Activated naive CD8-positive, alpha-beta T cell treated with anti-CD3 and anti-CD28 coated beads for 36 hours (primary cell): ENCODE data around the gene SPG21. TPM values are rescaled to one million over a fixed set of nuclear protein-coding genes. Genes with fewer than 3 reads are reported as not detected.

Source experiments
- DNase-seq: peaks from one replicate; pipeline ENCODE4 v3.0.0; 2021
- H3K27ac Mint-ChIP-seq: one replicate; pipeline ENCODE4 v1.8.0; 2022; ENCODE audit warnings: mild to moderate bottlenecking, moderate library complexity, mixed read lengths
- H3K27me3 Mint-ChIP-seq: one replicate; pipeline ENCODE4 v1.8.0; 2022; ENCODE audit warnings: mild to moderate bottlenecking, mixed read lengths
- H3K36me3 Mint-ChIP-seq: one replicate; pipeline ENCODE4 v1.8.0; 2021; ENCODE audit warnings: mild to moderate bottlenecking, mixed read lengths
- H3K4me1 Mint-ChIP-seq: one replicate; pipeline ENCODE4 v1.8.0; 2021; ENCODE audit warnings: mixed read lengths
- H3K4me3 Mint-ChIP-seq: one replicate; pipeline ENCODE4 v1.8.0; 2022; ENCODE audit warnings: mild to moderate bottlenecking, moderate library complexity, mixed read lengths
- H3K9me3 Mint-ChIP-seq: one replicate; pipeline ENCODE4 v1.8.0; 2022; ENCODE audit warnings: mixed read lengths
- total RNA-seq, 2 experiments: library from RNA; stranded (reverse); gene quantifications; one replicate each; pipeline ENCODE4 v1.2.3, GENCODE V29; 2021

Gene SPG21
- total RNA-seq, 2 experiments from 2014 or later, result 69.2 to 73.3 TPM

GRCh38 chr15:64969401-64969800, 20.3 kb downstream of the SPG21 start:
- DNase-seq, result no peak
- no peaks in the 10 kb centered on the region for H3K9me3 Mint-ChIP-seq

GRCh38 chr15:64961013-64961412, 28.7 kb downstream of the SPG21 start:
- Mint-ChIP-seq H3K36me3 (peaks cover 23% of the 10 kb centered on the region), H3K4me3 (no peak overlapping the region)

More at GRCh38 chr15:64969401-64969800, 20.3 kb downstream of the SPG21 start:
- H3K4me1 Mint-ChIP-seq, result no peaks in the 10 kb centered on the region
- no peak overlapping the region for H3K27ac Mint-ChIP-seq
- no peak overlapping the region for H3K4me3 Mint-ChIP-seq
- H3K27me3 Mint-ChIP-seq, result no peaks in the 10 kb centered on the region
- H3K36me3 Mint-ChIP-seq, result peaks cover 13% of the 10 kb centered on the region

GRCh38 chr15:64960153-64960552, 29.6 kb downstream of the SPG21 start:
- H3K27ac Mint-ChIP-seq, result no peak overlapping the region
- H3K27me3 Mint-ChIP-seq, result no peaks in the 10 kb centered on the region
- H3K9me3 Mint-ChIP-seq, result no peaks in the 10 kb centered on the region
- DNase-seq, result no peak
- H3K4me3 Mint-ChIP-seq, result no peak overlapping the region
- peaks cover 25% of the 10 kb centered on the region for H3K36me3 Mint-ChIP-seq
- no peaks in the 10 kb centered on the region for H3K4me1 Mint-ChIP-seq

More at GRCh38 chr15:64961013-64961412, 28.7 kb downstream of the SPG21 start:
- no peak for DNase-seq
- H3K27ac Mint-ChIP-seq, result no peak overlapping the region
- no peaks in the 10 kb centered on the region for H3K4me1 Mint-ChIP-seq
- no peaks in the 10 kb centered on the region for H3K9me3 Mint-ChIP-seq
- no peaks in the 10 kb centered on the region for H3K27me3 Mint-ChIP-seq

GRCh38 chr15:64959128-64959527, 30.6 kb downstream of the SPG21 start:
- no peak for DNase-seq
- H3K4me1 Mint-ChIP-seq, result no peaks in the 10 kb centered on the region
- no peaks in the 10 kb centered on the region for H3K27me3 Mint-ChIP-seq
- peaks cover 29% of the 10 kb centered on the region for H3K36me3 Mint-ChIP-seq
- no peak overlapping the region for H3K27ac Mint-ChIP-seq
- H3K9me3 Mint-ChIP-seq, result no peaks in the 10 kb centered on the region
- H3K4me3 Mint-ChIP-seq, result no peak overlapping the region

- Mint-ChIP-seq H3K4me3 (no peak overlapping the region), H3K27ac (peak overlapping the region; percentile 18), H3K4me1 (peaks cover 5% of the 10 kb centered on the region), H3K36me3 (peaks cover 10% of the 10 kb centered on the region), H3K27me3 (no peaks in the 10 kb centered on the region), H3K9me3 (no peaks in the 10 kb centered on the region)
- no peak for DNase-seq
These were observed 35.3 kb downstream of the SPG21 start for GRCh38 chr15:64954395-64954794.

GRCh38 chr15:64951777-64952418, 37.8 kb downstream of the SPG21 start:
- DNase-seq, result no peak
- no peak overlapping the region for H3K27ac Mint-ChIP-seq
- no peaks in the 10 kb centered on the region for H3K27me3 Mint-ChIP-seq
- peaks cover 5% of the 10 kb centered on the region for H3K4me1 Mint-ChIP-seq
- H3K4me3 Mint-ChIP-seq, result no peak overlapping the region
- H3K36me3 Mint-ChIP-seq, result peaks cover 10% of the 10 kb centered on the region
- no peaks in the 10 kb centered on the region for H3K9me3 Mint-ChIP-seq

GRCh38 chr15:64950888-64951287, 38.8 kb downstream of the SPG21 start:
- Mint-ChIP-seq H3K4me1 (peaks cover 5% of the 10 kb centered on the region), H3K9me3 (no peaks in the 10 kb centered on the region), H3K4me3 (no peak overlapping the region), H3K36me3 (peaks cover 10% of the 10 kb centered on the region), H3K27ac (peak overlapping the region; percentile 4), H3K27me3 (no peaks in the 10 kb centered on the region)
- no peak for DNase-seq

GRCh38 chr15:64949383-64950186, 40.1 kb downstream of the SPG21 start:
- no peak for DNase-seq
- no peak overlapping the region for H3K4me3 Mint-ChIP-seq
- peaks cover 4% of the 10 kb centered on the region for H3K36me3 Mint-ChIP-seq
- no peaks in the 10 kb centered on the region for H3K27me3 Mint-ChIP-seq
- peaks cover 5% of the 10 kb centered on the region for H3K4me1 Mint-ChIP-seq
- H3K27ac Mint-ChIP-seq, result no peak overlapping the region
- no peaks in the 10 kb centered on the region for H3K9me3 Mint-ChIP-seq

- H3K4me1 Mint-ChIP-seq, result peaks cover 5% of the 10 kb centered on the region
- H3K9me3 Mint-ChIP-seq, result no peaks in the 10 kb centered on the region
- no peak for DNase-seq
- H3K36me3 Mint-ChIP-seq, result peaks cover 2% of the 10 kb centered on the region
- no peaks in the 10 kb centered on the region for H3K27me3 Mint-ChIP-seq
- no peak overlapping the region for H3K4me3 Mint-ChIP-seq
- no peak overlapping the region for H3K27ac Mint-ChIP-seq
These were observed 40.8 kb downstream of the SPG21 start for GRCh38 chr15:64948916-64949315.

GRCh38 chr15:64947211-64947610, 42.5 kb downstream of the SPG21 start:
- Mint-ChIP-seq H3K9me3 (no peaks in the 10 kb centered on the region), H3K27me3 (no peaks in the 10 kb centered on the region), H3K27ac (no peak overlapping the region), H3K4me3 (no peak overlapping the region), H3K36me3 (peaks cover 2% of the 10 kb centered on the region), H3K4me1 (no peaks in the 10 kb centered on the region)
- DNase-seq, result no peak

GRCh38 chr15:64944961-64945360, 44.8 kb downstream of the SPG21 start:
- Mint-ChIP-seq H3K36me3 (no peaks in the 10 kb centered on the region), H3K4me1 (no peaks in the 10 kb centered on the region), H3K27me3 (no peaks in the 10 kb centered on the region), H3K27ac (no peak overlapping the region), H3K4me3 (no peak overlapping the region), H3K9me3 (no peaks in the 10 kb centered on the region)
- no peak for DNase-seq

- Mint-ChIP-seq H3K36me3 (no peaks in the 10 kb centered on the region), H3K27ac (no peak overlapping the region)
These were observed 46.0 kb downstream of the SPG21 start for GRCh38 chr15:64943512-64944225.

GRCh38 chr15:64942356-64942755, 47.4 kb downstream of the SPG21 start:
- no peak for DNase-seq
- Mint-ChIP-seq H3K4me1 (no peaks in the 10 kb centered on the region), H3K36me3 (no peaks in the 10 kb centered on the region), H3K27me3 (no peaks in the 10 kb centered on the region), H3K27ac (no peak overlapping the region), H3K4me3 (no peak overlapping the region), H3K9me3 (no peaks in the 10 kb centered on the region)

More at GRCh38 chr15:64943512-64944225, 46.0 kb downstream of the SPG21 start:
- no peaks in the 10 kb centered on the region for H3K9me3 Mint-ChIP-seq
- H3K4me3 Mint-ChIP-seq, result no peak overlapping the region
- H3K4me1 Mint-ChIP-seq, result no peaks in the 10 kb centered on the region
- no peaks in the 10 kb centered on the region for H3K27me3 Mint-ChIP-seq
- DNase-seq, result no peak

- Mint-ChIP-seq H3K36me3 (peaks cover 2% of the 10 kb centered on the region), H3K4me1 (no peaks in the 10 kb centered on the region), H3K4me3 (no peak overlapping the region), H3K27me3 (no peaks in the 10 kb centered on the region), H3K9me3 (no peaks in the 10 kb centered on the region), H3K27ac (no peak overlapping the region)
- no peak for DNase-seq
These were observed 51.5 kb downstream of the SPG21 start for GRCh38 chr15:64938192-64938591.

GRCh38 chr15:64934023-64934422, 55.7 kb downstream of the SPG21 start:
- Mint-ChIP-seq H3K27ac (no peak overlapping the region), H3K4me3 (no peak overlapping the region), H3K4me1 (no peaks in the 10 kb centered on the region)

More at GRCh38 chr15:64934023-64934422, 55.7 kb downstream of the SPG21 start:
- Mint-ChIP-seq H3K36me3 (peaks cover 2% of the 10 kb centered on the region), H3K27me3 (no peaks in the 10 kb centered on the region), H3K9me3 (no peaks in the 10 kb centered on the region)
- no peak for DNase-seq
